Brain pericyte (primary cell): ENCODE data around the gene BLACAT1.

Experiments used
- DNase-seq: peaks from one replicate; pipeline ENCODE4 v3.0.0-alpha.2; 2012; ENCODE audit warnings: low read depth, low spot score

The BLACAT1 gene

GRCh38 chr1:205455581-205456382, at the start of gene BLACAT1:
Gene BLACAT1, minus strand, starts transcription at chr1:205456045.
- no peak for DNase-seq

DNA sequence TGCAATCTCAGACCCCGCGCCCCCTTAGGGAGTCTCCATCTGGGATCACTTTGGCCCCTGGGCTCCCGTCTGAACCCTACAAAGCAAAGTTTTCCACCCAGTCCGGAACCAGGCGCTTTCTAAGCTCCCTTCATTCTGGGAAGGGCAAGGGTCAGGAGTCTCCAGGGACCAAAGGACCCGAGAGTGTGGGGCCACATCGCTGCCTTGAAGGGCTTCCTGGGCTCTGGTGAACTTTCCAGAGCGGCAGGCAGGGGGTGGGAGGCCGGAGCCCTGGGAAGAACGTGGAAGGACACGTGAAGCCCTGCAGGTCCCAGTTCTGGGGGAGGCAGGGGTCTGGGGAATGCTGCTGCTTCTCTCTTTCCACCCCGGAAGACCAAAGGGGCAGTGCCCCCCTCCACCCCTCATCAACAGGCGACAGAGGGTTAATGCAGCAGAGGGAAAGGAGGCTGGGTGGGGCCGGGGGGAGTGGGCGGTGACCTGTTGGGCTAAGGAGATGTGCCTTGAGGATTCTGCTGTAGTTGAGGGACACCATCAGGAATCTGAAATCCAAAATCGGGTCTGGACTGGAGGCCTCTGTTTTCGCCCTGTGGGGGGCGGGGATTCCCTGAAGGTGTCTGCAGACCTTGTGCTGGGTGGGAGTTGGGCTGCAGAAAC, 49.4 kb upstream of the BLACAT1 start:
- DNase-seq: no peak

GRCh38 chr1:205504311-205505075, 48.6 kb upstream of the BLACAT1 start, which contains the start of gene CDK18:
Gene CDK18, plus strand, starts transcription at chr1:205504669. Its CDS starts 18,499 bp downstream, at chr1:205523168.
- no peak for DNase-seq

- no peak for DNase-seq
Observed at GRCh38 chr1:205502992-205503391, 47.1 kb upstream of the BLACAT1 start.

DNA sequence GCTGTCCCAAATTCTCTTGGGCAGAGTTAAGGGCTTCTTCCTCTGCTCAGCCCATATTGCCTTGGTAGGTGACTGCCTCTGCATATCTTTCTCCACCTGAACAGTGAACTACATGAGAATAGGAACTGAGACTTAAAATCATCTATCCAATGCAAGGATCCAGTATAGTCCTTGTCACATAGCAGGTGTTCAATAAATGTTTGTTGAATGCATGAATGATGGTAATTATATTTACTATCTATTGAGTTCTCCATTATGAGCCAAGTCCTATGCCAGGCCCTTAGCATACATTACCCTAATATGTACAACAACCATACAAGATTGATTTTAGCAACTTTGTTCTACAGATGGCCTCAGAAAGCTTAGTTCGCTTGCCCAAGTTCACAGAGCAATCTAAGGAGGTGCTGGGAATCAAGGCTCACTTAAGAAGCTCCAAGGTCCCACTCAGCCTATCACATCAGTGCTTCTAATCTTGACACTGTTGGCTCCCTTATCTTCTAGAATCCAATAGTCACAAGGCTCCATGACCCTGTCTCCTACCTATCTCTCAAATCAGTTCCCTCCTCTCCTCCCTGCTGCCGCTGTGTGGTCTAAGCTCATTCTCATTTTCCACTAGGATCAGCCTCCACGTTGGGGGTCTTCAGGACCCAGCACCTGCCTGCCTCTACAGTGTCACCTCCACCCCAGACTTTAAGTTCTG, 46.4 kb upstream of the BLACAT1 start:
- DNase-seq: no peak

DNA sequence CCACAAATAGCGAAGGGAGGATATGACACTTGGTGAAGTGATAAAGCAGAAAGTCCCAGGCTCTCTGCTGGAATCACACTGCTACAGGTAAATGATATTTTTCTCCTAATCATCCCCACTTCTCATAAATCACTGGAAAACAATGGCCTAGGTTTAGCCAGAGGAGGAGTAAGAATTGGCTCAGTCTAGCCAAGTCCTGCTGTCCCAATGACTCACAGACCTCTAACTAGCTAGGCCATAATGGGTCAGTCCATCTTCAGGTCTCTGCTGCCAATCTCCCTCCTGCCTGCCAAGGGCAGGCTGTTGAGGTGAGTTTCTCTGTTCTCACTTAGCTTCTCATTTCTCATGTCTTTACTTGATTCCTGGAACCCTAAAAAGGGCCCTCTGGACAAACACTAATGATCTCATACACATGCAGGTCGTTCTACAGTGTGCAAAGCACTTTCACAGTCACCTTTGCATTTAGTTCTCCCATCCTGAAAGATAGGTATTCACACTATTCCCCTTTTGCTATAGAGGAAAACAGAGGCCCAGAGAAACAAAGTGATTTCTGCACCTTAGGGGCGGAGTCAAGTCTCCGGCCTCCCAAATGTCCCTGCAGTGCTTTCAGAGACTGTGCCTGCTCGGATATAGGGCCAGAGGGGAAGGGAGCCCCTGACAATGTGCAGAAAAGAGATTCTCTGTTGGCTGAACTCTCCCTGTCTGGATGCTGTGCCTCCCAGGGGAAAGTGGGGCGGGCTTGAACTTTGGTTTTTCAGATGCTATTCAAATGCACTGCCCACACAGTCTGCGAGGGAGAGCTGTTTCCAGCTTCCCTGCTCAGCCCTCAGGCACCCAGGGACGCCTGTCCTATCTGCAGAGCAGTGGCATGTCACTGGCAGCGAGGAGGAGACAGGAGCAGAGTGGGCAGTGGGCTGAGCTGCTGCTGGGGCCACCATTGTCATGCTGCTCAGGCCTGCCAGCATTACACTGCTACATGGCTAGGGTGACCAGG, 44.7 kb upstream of the BLACAT1 start:
- DNase-seq: no peak

DNA sequence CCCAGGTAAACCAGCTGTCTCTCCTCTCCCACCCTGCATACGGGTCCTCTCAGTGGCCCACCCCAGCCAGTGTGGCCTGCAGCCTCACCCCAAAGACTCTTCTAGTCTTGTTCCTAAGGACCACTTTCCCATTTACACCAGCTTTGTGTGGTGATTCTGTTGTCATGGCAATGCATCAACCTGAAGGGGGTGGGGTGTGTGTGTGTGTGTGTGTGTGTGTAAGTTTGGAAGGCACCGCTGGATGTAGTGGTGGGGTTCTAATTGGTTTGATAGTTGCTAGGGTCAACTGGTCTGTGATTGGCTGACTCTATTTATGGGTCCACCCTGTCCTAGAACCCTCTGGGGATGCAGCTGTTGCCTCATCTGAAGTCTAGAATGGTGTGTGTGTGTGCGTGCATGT, 43.9 kb upstream of the BLACAT1 start:
- no peak for DNase-seq

DNA sequence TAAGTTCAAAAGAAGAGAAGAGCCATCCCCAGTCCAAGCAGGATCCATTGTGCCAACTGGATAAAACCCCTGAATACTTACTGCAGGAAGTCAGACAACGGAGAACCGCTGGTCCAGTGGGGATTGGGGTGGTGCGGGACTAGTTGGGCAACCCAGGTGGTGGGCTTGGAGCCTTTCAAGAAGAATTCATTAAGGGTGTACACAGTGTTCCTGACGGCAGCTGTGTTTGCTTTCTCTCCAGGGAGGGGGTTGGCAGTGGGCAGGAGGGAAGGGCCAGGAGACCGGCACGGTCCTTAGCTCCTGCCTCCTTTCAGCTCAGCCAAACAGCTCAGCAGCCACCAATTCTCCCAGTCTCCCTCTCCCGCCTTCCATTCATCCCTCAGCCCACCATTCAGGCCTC, 41.5 kb upstream of the BLACAT1 start:
- no peak for DNase-seq

DNA sequence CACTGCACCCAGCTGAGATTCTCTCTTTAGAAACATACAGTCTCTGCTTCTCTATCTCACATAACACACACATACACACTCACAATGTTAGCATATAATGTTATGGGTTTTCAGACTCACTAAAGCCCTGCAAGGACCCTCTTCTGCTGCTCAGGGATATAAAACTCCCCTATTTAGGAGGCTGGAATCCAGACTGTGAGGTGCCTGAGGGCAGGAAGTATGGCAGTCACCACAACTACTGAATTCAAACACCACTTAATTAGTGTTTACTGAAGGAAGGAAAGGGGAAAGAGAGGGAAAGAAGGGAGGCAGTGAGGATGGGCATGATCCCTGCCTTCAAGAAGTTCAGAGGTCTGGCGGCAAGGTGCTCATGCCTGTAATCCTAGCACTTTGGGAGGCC, 40.8 kb upstream of the BLACAT1 start:
- no peak for DNase-seq

- no peak for DNase-seq
Observed at GRCh38 chr1:205495237-205495823, 39.5 kb upstream of the BLACAT1 start.

GRCh38 chr1:205494115-205494514, 38.3 kb upstream of the BLACAT1 start:
- no peak for DNase-seq

- DNase-seq: peak; percentile 64
Observed at GRCh38 chr1:205493241-205494085, 37.6 kb upstream of the BLACAT1 start.

GRCh38 chr1:205492774-205493173, 36.9 kb upstream of the BLACAT1 start:
- no peak for DNase-seq

GRCh38 chr1:205492201-205492667, 36.4 kb upstream of the BLACAT1 start:
- no peak for DNase-seq

GRCh38 chr1:205491794-205492193, 35.9 kb upstream of the BLACAT1 start:
- DNase-seq: no peak

- no peak for DNase-seq
Observed at GRCh38 chr1:205488074-205488723, 32.4 kb upstream of the BLACAT1 start.

GRCh38 chr1:205486258-205486657, 30.4 kb upstream of the BLACAT1 start:
- DNase-seq: no peak
